Heart left ventricle (tissue), 16 donors: ENCODE measurements around the gene LGALS1. TPM values are rescaled to one million over a fixed set of nuclear protein-coding genes. Genes with fewer than 3 reads are reported as not detected.

Experiments
- ATAC-seq, 4 donors: fragments of 200-7000 bp; cut with Tn5 transposase; one replicate each; pipeline ENCODE4 v1.9.1; 2020 to 2022; ENCODE audit warnings: moderate library complexity in 4 of 4, mild to moderate bottlenecking in 3 of 4, moderate number of reproducible peaks in 1 of 4
- DNase-seq, 5 donors: peaks; one replicate each; pipeline ENCODE4 v3.0.0-alpha.2; 2020
- H3K27ac ChIP-seq, 12 donors: fragments of 200-600 bp; sonication (generic) in 4 of 12; one replicate each; pipeline versions ENCODE4 v1.5.0 to v1.8.0; 2016 to 2022; ENCODE audit warnings: mild to moderate bottlenecking in 2 of 12
- H3K27me3 ChIP-seq, 9 donors: fragments of 200-600 bp; sonication (generic) in 2 of 9; one replicate each; pipeline versions ENCODE4 v1.5.1 to v1.8.0; 2016 to 2022; ENCODE audit warnings: mild to moderate bottlenecking in 3 of 9
- H3K36me3 ChIP-seq, 9 donors: fragments of 200-600 bp; sonication (generic) in 2 of 9; one replicate each; pipeline versions ENCODE4 v1.5.0 to v1.8.0; 2018 to 2022; ENCODE audit warnings: mild to moderate bottlenecking in 2 of 9
- H3K4me1 ChIP-seq, 12 donors: fragments of 200-600 bp; sonication (generic) in 4 of 12; one replicate each; pipeline versions ENCODE4 v1.5.0 to v1.8.0; 2016 to 2022; ENCODE audit warnings: mild to moderate bottlenecking in 3 of 12
- H3K4me3 ChIP-seq, 12 donors: fragments of 200-600 bp; sonication (generic) in 4 of 12; one replicate each; pipeline versions ENCODE4 v1.5.0 to v1.8.0; 2017 to 2022; ENCODE audit warnings: mild to moderate bottlenecking in 9 of 12, moderate library complexity in 4 of 12
- H3K9me3 ChIP-seq, 12 donors: fragments of 200-600 bp; sonication (generic) in 4 of 12; one replicate each; pipeline versions ENCODE4 v1.5.0 to v1.8.0; 2016 to 2022; ENCODE audit warnings: mild to moderate bottlenecking in 1 of 12
- CTCF ChIP-seq, 12 donors: fragments of 200-600 bp; sonication (generic) in 4 of 12; IDR thresholded peaks; one replicate each; pipeline versions ENCODE4 v1.5.0 to v1.8.0; 2018 to 2022; ENCODE audit warnings: antibody characterized with exemption in 12 of 12, mild to moderate bottlenecking in 5 of 12
- POLR2A ChIP-seq, 2 donors: fragments of 450-650 bp; IDR thresholded peaks; one replicate each; pipeline ENCODE4 v1.6.1; 2017; ENCODE audit warnings: antibody characterized with exemption in 2 of 2, mild to moderate bottlenecking in 2 of 2, moderate library complexity in 2 of 2
- WGBS, 4 donors: extraction: QIAGEN DNeasy Blood & Tissue Kit in 2 of 4; methylation state at CpG; one replicate each; pipeline versions ENCODE4 v1.1.5 to v1.1.7; 2013 to 2018; 5-methylcytosine and 5-hydroxymethylcytosine counted together
- intact Hi-C, 10 donors: fragments of 100-400 bp; cut with DNase I; formaldehyde crosslinking; loops; one replicate each; pipeline versions ENCODE4 v1.11.1 to v1.14.2; 2022
- polyA plus RNA-seq, 2 donors: library from polyadenylated mRNA; stranded (reverse); fragments of 200-250 nt; gene quantifications; one replicate each; pipeline ENCODE4 v1.2.3, GENCODE V29; 2013
- total RNA-seq, 9 donors: library from RNA; depleted of rRNA in 2 of 9; stranded (reverse); fragments of >200 nt in 2 of 9; fragmentation: NEBNext Ultra II Directional in 3 of 9; extraction: Animal tissue kit (Norgen Biotek cat#: 25700) in 3 of 9; gene quantifications; one replicate each; pipeline versions ENCODE4 v1.1.0 to v1.2.4, GENCODE V29; 2016 to 2023
- donor health status: ischemic (EF 13 %, LVEDD 7.1; RV severe dilation, severe dysfunction).
- donor health status: healthy with polysubstance abuse.
- donor health status: DM: no; HTN: yes; CAD: no.
- donor health status: DM: no; HTN: no; CAD: no.
- donor health status: ischemic (EF 25% LVEDD 6.9; RV normal size, moderate dysfunction).
- donor health status: ischemic (EF 25% LVEDD 5.7; RV mildly dilated, moderate dysfunction).
- donor health status: healthy.
- donor health status: DM: yes; HTN: yes; CAD: no.
- donor health status: ischemic (EF 35%, LVEDD 5.7; RV mildly dilated, moderate dysfunction).
- donor health status: nonischemic (EF 11% LVEDD 7.7; RV severe dilation, severe dysfunction).
- donor health status: DM: yes; HTN: yes; CAD: no.
- donor health status: PGD.
- donor health status: ischemic (EF 29% LVEDD 5.4; RV normal size, mild dysfunction).
- donor health status: nonischemic (EF 23%, LVEDD 6.1; RV moderate dilation, normal function).

LGALS1 gene
- total and polyA plus RNA-seq, 11 donors = 722 to 2,204 (median 951) TPM

GRCh38 chr22:37710675-37711074, 35.2 kb downstream of the LGALS1 start:
- intact Hi-C loops = no loop called here
- no peaks in the 10 kb centered on the region for H3K36me3 ChIP-seq
- no peak overlapping the region for H3K27ac ChIP-seq
- 92 to 100% (median 95%) methylated on average over 2 to 3 of the region's 3 CpGs for WGBS, 4 donors
- TF ChIP-seq CTCF (IDR thresholded peaks at IDR 0.05) (no peak), POLR2A (IDR thresholded peaks at IDR 0.05) (no peak)
- peaks cover 0 to 11% (median 1%) of the 10 kb centered on the region in 12 donors for H3K4me1 ChIP-seq
- ATAC-seq (no peak), DNase-seq (no peak)
- H3K4me3 ChIP-seq = no peak overlapping the region
- no peaks in the 10 kb centered on the region for H3K27me3 ChIP-seq
- no peaks in the 10 kb centered on the region for H3K9me3 ChIP-seq

GRCh38 chr22:37711490-37711889, 36.1 kb downstream of the LGALS1 start:
- no peak for ATAC-seq
- TF ChIP-seq CTCF (IDR thresholded peaks at IDR 0.05) (no peak), POLR2A (IDR thresholded peaks at IDR 0.05) (no peak)
- intact Hi-C loops = no loop called here
- no peaks in the 10 kb centered on the region for H3K9me3 ChIP-seq
- 85 to 92% (median 91%) methylated on average over 10 of the region's 10 CpGs for WGBS, 4 donors
- H3K36me3 ChIP-seq = no peaks in the 10 kb centered on the region
- DNase-seq = no peak
- H3K4me3 ChIP-seq = no peak overlapping the region
- H3K4me1 ChIP-seq = peaks cover 0 to 11% (median 1%) of the 10 kb centered on the region in 12 donors
- H3K27ac ChIP-seq = no peak overlapping the region
- H3K27me3 ChIP-seq = no peaks in the 10 kb centered on the region

- ATAC-seq (no peak), DNase-seq (no peak)
- TF ChIP-seq CTCF (IDR thresholded peaks at IDR 0.05) (no peak), POLR2A (IDR thresholded peaks at IDR 0.05) (no peak)
- intact Hi-C loops = no loop called here
- H3K36me3 ChIP-seq = no peaks in the 10 kb centered on the region
- no peak overlapping the region for H3K27ac ChIP-seq
- H3K27me3 ChIP-seq = no peaks in the 10 kb centered on the region
- 92 to 95% (median 93%) methylated on average over 7 of the region's 7 CpGs for WGBS, 4 donors
- no peak overlapping the region for H3K4me3 ChIP-seq
- H3K9me3 ChIP-seq = no peaks in the 10 kb centered on the region
- peaks cover 0 to 4% (median 0%) of the 10 kb centered on the region in 12 donors for H3K4me1 ChIP-seq
Observed at GRCh38 chr22:37713761-37714160, 38.3 kb downstream of the LGALS1 start.

GRCh38 chr22:37714634-37715033, 39.2 kb downstream of the LGALS1 start:
- 92 to 98% (median 95%) methylated on average over 2 of the region's 2 CpGs for WGBS, 4 donors

More at GRCh38 chr22:37714634-37715033, 39.2 kb downstream of the LGALS1 start:
- TF ChIP-seq CTCF (IDR thresholded peaks at IDR 0.05) (no peak), POLR2A (IDR thresholded peaks at IDR 0.05) (no peak)
- intact Hi-C loops = no loop called here
- DNase-seq (no peak), ATAC-seq (no peak)
- no peak overlapping the region for H3K4me3 ChIP-seq
- no peaks in the 10 kb centered on the region for H3K27me3 ChIP-seq
- H3K27ac ChIP-seq = no peak overlapping the region
- H3K4me1 ChIP-seq = no peaks in the 10 kb centered on the region
- H3K9me3 ChIP-seq = no peaks in the 10 kb centered on the region
- H3K36me3 ChIP-seq = no peaks in the 10 kb centered on the region
